ACC112 (cell line): ENCODE results near the gene TIMM9.

Source experiments
- H2AFZ ChIP-seq: fragments of 200-600 bp; sonication (generic); one replicate; pipeline ENCODE4 v1.6.0; 2017; ENCODE audit warnings: antibody characterized with exemption, low read length; ENCODE audit not compliant: unreplicated experiment
- H3K27ac ChIP-seq: fragments of 200-600 bp; sonication (generic); 2 replicates; pipeline ENCODE4 v1.5.1; 2014; ENCODE audit warnings: low read depth, mild to moderate bottlenecking, antibody characterized with exemption, low read length, moderate library complexity
- H3K27me3 ChIP-seq: fragments of 200-600 bp; sonication (generic); 2 replicates; pipeline ENCODE4 v1.6.1; 2014; ENCODE audit warnings: mild to moderate bottlenecking, antibody characterized with exemption, low read length, moderate library complexity, mixed read lengths; ENCODE audit not compliant: insufficient read depth
- H3K36me3 ChIP-seq: fragments of 200-600 bp; sonication (generic); 2 replicates; pipeline ENCODE4 v1.6.1; 2016; ENCODE audit warnings: mild to moderate bottlenecking, antibody characterized with exemption, low read length, moderate library complexity, mixed read lengths; ENCODE audit not compliant: insufficient read depth
- H3K4me1 ChIP-seq: fragments of 200-600 bp; sonication (generic); one replicate; pipeline ENCODE4 v1.6.1; 2016; ENCODE audit warnings: low read length, mixed read lengths; ENCODE audit not compliant: insufficient read depth, unreplicated experiment, control insufficient read depth
- H3K4me3 ChIP-seq: fragments of 200-600 bp; sonication (generic); 2 replicates; pipeline ENCODE4 v1.5.1; 2014; ENCODE audit warnings: mild to moderate bottlenecking, low read depth, low read length
- H3K79me2 ChIP-seq: fragments of 200-600 bp; sonication (generic); one replicate; pipeline ENCODE4 v1.6.0; 2016; ENCODE audit warnings: low read length; ENCODE audit not compliant: control insufficient read depth, unreplicated experiment, insufficient read depth

Gene TIMM9, protein sequence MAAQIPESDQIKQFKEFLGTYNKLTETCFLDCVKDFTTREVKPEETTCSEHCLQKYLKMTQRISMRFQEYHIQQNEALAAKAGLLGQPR

DNA sequence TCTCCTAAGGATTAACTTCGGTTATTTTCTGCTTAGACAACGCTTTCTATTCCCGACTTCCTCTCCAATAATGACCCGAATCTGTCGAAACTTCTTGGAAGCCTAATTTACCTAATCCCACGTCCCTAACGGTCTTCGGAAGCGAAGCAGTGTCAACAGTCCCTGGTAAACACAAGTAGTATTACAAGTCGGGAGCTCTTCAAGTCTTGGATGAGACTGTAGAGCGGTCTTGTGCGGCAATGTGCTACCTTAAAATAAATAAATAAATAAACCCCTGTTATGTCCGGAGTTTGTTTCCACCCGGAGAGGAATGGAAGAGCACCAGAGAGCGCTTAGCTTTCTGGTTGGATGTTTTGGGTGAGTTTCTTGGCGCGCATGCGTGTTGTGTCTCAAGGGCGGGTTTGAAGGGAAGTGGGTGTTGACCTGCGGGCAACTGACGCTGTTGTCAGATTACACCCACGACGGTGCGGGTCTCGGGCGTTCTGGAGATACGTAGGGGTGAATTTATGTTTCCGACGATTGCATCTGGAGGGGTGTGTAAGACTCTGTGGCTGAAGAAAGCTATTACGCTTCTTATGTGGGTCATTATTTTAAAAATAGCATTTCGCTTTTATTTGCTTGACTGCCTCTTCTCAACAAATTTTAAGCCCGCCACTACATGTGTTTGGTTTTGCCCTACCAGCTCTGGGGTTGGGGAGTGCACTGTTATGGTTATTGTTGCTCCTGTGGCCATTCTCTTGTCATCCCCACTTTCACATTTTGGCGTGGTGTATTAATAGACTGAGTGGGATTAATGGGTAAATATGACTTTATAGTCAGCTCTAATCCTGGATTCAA is at the start of gene TIMM9, which contains the start of gene KIAA0586:
Gene TIMM9, minus strand, starts transcription at position 251 of the 837 bp plus-strand sequence. CDS start 15,586 bp downstream, outside the sequence.
Gene KIAA0586, plus strand, starts transcription at position 439 of the 837 bp plus-strand sequence. CDS start 546 bp downstream, outside the sequence.
- no peaks in the 10 kb centered on the region for H3K27me3 ChIP-seq
- H3K36me3 ChIP-seq: peaks cover 11% of the 10 kb centered on the region
- H3K4me3 ChIP-seq: peak within 1 kb of the TSS; percentile 92
- H2AFZ ChIP-seq: peak within 1 kb of the TSS; percentile 82
- peak within 1 kb of the TSS; percentile 97 for H3K27ac ChIP-seq
- peaks cover 26% of the 10 kb centered on the region for H3K4me1 ChIP-seq
- peaks cover 48% of the 10 kb centered on the region for H3K79me2 ChIP-seq

DNA sequence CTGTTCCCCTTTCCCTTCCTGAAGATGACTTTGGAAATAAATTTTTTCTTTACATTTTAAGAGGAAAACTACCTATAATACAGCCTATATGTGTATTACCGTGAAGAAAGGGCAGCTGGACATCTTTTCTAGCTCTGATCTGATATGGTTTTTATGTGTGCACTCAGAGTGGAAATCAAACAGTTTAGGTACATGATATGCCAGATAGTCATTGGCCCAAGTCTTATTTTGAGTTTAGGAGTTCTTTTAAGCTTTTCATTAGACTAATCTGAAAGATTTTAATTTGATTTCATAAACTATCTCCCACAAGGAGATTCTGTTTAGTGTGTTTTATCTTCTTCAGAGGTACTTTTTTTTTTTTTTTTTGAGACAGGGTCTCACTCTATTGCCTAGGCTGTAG is 49.0 kb upstream of the TIMM9 start:
- Histone ChIP-seq H3K27ac (no peak overlapping the region), H3K79me2 (no peaks in the 10 kb centered on the region), H2AFZ (no peak overlapping the region), H3K4me3 (no peak overlapping the region), H3K36me3 (0 out of 2 replicates have a peak, but pooled peaks cover 3% of the 10 kb centered on the region), H3K4me1 (no peaks in the 10 kb centered on the region), H3K27me3 (no peaks in the 10 kb centered on the region)

DNA sequence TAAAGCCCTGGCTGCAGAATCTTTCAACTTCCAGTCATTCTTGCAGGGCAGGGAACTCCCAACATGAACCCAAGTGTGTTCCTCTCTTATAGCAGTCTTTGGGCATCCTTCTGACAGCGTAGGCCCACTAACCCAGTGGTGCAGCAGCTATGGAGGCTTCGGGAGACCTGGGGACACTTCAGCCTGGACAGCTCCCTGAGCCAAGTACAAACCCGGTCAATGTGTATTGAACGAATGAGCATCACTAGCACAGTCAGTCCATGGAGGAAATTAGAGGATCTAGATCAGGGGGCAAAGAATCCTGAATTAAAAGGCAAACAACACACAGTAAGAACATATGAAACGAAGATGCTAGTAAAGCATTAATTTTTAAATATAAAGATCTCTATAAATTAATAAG is 42.0 kb upstream of the TIMM9 start:
- no peaks in the 10 kb centered on the region for H3K27me3 ChIP-seq
- H3K36me3 ChIP-seq: peaks cover 19% of the 10 kb centered on the region; the same call in 1 of the 2 replicates
- H2AFZ ChIP-seq: no peak overlapping the region
- no peak overlapping the region for H3K4me3 ChIP-seq
- H3K4me1 ChIP-seq: peaks cover 4% of the 10 kb centered on the region
- no peaks in the 10 kb centered on the region for H3K79me2 ChIP-seq
- H3K27ac ChIP-seq: no peak overlapping the region

DNA sequence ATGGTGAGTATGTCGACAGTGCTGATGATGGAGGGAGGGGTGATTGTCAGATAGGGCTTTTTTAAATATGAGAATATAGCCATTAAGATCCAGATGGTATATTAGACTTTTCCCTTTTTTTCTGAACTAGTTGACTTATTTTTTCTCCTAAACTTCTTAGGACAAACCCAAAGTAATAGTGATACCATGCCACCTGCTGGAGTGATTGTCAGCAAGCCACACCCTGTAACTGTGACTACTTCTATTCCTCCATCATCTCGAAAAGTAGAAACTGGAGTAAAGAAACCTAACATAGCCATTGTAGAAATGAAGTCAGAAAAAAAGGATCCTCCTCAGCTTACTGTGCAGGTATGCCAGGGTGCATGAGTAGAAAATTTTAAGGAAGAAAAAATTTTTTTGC is 40.2 kb upstream of the TIMM9 start:
- Histone ChIP-seq H3K4me1 (peaks cover 4% of the 10 kb centered on the region), H3K27me3 (no peaks in the 10 kb centered on the region), H3K4me3 (no peak overlapping the region), H3K79me2 (no peaks in the 10 kb centered on the region), H3K36me3 (peaks cover 19% of the 10 kb centered on the region; the same call in 1 of the 2 replicates), H2AFZ (no peak overlapping the region), H3K27ac (no peak overlapping the region)

DNA sequence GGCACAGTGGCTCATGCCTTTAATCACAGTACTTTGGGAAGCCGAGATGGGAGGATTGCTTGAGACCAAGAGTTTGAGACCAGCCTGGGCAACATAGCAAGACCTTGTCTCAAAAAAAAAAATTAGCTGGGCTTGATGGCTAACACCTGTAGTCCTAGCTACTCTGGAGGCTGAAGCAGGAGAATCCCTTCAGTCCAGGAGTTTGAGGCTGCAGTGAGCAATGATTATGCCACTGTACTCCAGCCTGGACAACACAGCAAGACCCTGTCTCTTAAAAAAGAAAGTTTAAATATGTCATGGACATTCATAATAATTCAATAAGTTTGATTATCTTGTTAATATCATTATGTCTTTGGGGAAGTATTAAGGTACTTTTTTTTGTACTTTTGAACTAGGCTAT is 39.1 kb upstream of the TIMM9 start:
- H3K36me3 ChIP-seq: peaks cover 17% of the 10 kb centered on the region; the same call in 1 of the 2 replicates
- H3K79me2 ChIP-seq: no peaks in the 10 kb centered on the region
- H3K27me3 ChIP-seq: no peaks in the 10 kb centered on the region
- no peak overlapping the region for H3K27ac ChIP-seq
- no peak overlapping the region for H2AFZ ChIP-seq
- H3K4me1 ChIP-seq: peaks cover 4% of the 10 kb centered on the region
- H3K4me3 ChIP-seq: no peak overlapping the region

DNA sequence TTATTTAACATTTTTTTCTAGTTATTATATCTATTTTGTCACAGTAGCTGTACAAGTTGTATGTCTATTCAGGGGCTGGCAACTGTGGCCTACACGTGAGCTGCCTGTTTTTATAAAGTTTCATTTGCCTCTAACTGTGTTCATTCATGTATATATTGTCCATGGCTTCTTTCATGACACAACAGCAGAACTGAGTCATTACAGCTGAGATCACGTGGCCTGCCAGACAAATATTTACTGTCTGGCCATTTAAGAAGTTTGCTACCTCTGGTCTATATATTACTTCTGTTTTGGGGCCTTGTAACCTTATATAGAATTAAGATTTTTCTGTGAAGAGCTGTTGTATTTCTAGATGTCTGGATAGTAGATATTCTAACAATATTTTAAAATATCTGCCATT is 38.1 kb upstream of the TIMM9 start:
- H3K27ac ChIP-seq: no peak overlapping the region
- no peak overlapping the region for H3K4me3 ChIP-seq
- H3K27me3 ChIP-seq: no peaks in the 10 kb centered on the region
- no peaks in the 10 kb centered on the region for H3K79me2 ChIP-seq
- peaks cover 4% of the 10 kb centered on the region for H3K4me1 ChIP-seq
- peaks cover 13% of the 10 kb centered on the region; the same call in 1 of the 2 replicates for H3K36me3 ChIP-seq
- H2AFZ ChIP-seq: no peak overlapping the region

DNA sequence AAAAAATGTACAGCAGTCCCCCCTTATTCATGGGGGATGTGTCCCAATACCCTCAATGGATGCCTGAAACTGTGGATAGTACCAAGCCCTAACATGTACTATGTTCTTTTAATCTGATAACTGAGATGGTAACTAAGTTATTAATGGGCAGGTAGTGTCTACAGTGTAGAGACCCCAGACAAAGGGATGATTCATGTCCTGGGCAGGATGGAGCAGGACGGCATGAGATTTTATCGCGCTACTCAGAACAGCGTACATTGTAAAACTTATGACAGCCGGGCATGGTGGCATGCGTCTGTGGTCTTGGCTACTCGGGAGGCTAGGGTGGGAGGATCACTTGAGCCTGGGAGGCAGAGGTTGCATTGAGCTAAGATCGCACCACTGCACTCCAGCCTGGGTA is 37.3 kb upstream of the TIMM9 start:
- no peak overlapping the region for H3K27ac ChIP-seq
- H3K27me3 ChIP-seq: no peaks in the 10 kb centered on the region
- H3K4me1 ChIP-seq: peaks cover 4% of the 10 kb centered on the region
- no peak overlapping the region for H2AFZ ChIP-seq
- no peaks in the 10 kb centered on the region for H3K79me2 ChIP-seq
- no peak overlapping the region for H3K4me3 ChIP-seq
- peaks cover 13% of the 10 kb centered on the region; the same call in 1 of the 2 replicates for H3K36me3 ChIP-seq

DNA sequence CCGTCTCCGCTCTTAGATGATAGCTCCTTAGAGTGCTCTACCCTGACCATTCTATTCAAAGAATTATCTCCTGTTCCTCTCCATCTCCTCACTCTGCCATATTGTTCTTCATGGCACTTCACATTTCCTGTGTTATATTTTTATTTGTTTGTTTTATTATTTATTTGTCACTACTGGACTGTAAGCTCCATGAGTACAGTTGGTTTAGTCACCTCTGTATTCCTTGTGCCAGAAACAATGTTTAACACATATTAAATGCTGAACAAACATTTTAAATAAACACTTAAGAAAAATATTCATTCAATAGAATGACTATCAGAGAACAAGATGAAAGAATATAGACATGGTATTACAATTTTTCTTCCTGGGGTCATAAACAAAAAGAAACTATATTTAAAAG is 35.8 kb upstream of the TIMM9 start:
- Histone ChIP-seq H3K27ac (no peak overlapping the region), H3K36me3 (peaks cover 7% of the 10 kb centered on the region; the same call in 1 of the 2 replicates), H3K27me3 (no peaks in the 10 kb centered on the region), H3K4me3 (no peak overlapping the region), H3K79me2 (no peaks in the 10 kb centered on the region), H3K4me1 (peaks cover 4% of the 10 kb centered on the region), H2AFZ (no peak overlapping the region)

DNA sequence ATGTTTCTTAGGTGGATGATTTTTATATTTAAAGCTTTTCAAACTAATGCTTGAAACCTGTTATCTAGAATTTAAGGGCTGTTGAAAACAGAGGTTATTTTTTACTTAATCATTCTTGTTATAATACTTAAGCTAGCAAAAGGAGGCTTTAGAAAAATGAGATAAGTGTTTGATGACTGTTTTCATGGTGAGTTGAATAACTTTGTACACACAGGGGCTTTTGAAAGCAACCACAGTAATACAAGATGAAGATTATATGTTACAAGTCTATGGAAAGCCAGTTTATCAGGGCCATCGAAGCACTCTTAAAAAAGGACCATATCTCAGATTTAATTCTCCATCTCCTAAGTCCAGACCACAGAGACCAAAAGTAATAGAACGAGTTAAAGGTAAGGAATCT is 33.4 kb upstream of the TIMM9 start:
- Histone ChIP-seq H3K36me3 (peaks cover 10% of the 10 kb centered on the region; the same call in 1 of the 2 replicates), H3K4me1 (peaks cover 4% of the 10 kb centered on the region), H2AFZ (no peak overlapping the region), H3K4me3 (no peak overlapping the region), H3K27me3 (no peaks in the 10 kb centered on the region), H3K79me2 (no peaks in the 10 kb centered on the region), H3K27ac (no peak overlapping the region)

DNA sequence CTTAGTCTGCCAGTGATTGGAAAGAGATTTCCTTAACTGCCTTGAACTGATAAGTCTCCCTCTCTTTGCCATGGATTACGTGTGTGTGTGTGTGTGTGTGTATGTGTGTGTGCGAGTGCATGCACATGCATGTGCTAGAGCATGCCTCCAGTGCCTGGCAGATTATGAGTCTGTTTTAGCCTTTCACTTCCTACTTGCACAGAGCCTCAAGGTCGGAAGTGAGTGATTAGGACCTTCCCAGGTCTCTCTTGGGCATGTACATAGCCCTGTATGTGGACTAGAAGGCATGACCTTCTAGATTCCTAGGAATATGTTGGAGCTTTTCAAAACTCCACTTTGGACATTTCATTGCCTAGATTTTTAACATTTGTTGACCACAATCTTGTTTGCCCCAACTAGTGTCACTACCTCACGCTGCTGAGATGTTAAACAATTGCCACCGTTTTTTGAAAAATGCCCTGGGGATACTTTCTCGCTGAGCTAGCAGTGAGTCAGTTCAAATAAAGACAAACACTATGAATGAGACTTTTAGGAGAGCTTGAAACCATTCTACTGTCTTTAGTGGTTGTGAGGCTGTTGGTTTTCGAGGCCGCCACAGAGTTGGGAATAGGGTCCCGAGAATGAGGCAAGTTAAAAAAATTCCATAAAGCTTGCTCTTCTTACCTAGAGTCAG is 28.4 kb upstream of the TIMM9 start:
- Histone ChIP-seq H3K4me3 (no peak overlapping the region), H3K27ac (no peak overlapping the region), H3K4me1 (no peaks in the 10 kb centered on the region), H3K27me3 (no peaks in the 10 kb centered on the region), H3K36me3 (peaks cover 20% of the 10 kb centered on the region), H3K79me2 (no peaks in the 10 kb centered on the region), H2AFZ (no peak overlapping the region)
